Measurements from ENCODE around the gene PDSS2. TPM values are rescaled to one million over a fixed set of nuclear protein-coding genes. Genes with fewer than 3 reads are reported as not detected.

The PDSS2 gene
- total and polyA plus RNA-seq, 2 of the 8 experiments (the other 6 are each of a cell fraction or from before 2014, with no cell fraction given): 10.7 to 16.1 TPM

- H3K36me3 ChIP-seq (ENCODE audit: control insufficient read depth in 2 of 4, insufficient read depth in 4 of 4, low read length in 3 of 4): no peaks in the 10 kb centered on the region
- no peak for DNase-seq (ENCODE audit: low read depth in 1 of 2, low spot score in 2 of 2)
- H3K14ac ChIP-seq (ENCODE audit: insufficient read length): no peak overlapping the region
- H3K4ac ChIP-seq (replicated peaks; ENCODE audit: insufficient read length, low read depth, low read length): no peak overlapping the region
- no peak overlapping the region for H4K5ac ChIP-seq (ENCODE audit: insufficient read length, low read depth, low read length)
- no peaks in the 10 kb centered on the region for H3K27me3 ChIP-seq (replicated peaks in 1 of 4; ENCODE audit: control insufficient read depth in 3 of 4, extremely low read depth in 1 of 4, insufficient read depth in 3 of 4, low read length in 3 of 4)
- H2AK5ac ChIP-seq (ENCODE audit: low read depth, low read length): no peak overlapping the region
- H3K79me1 ChIP-seq (ENCODE audit: low read depth, low read length): no peaks in the 10 kb centered on the region
- H3K23me2 ChIP-seq (ENCODE audit: low read depth, low read length): no peaks in the 10 kb centered on the region
- ChIA-PET CTCF (ENCODE audit: partially characterized antibody) (interaction anchor here (0.5 to 1.7 kb wide), 3 partner anchors 13 to 997 kb away, joined by 3 to 4 read pairs (median 4); no protein-coding TSS in a partner anchor), POLR2A (ENCODE audit: partially characterized antibody) (interaction anchor here (0.6 kb wide), 1 partner anchor 268 kb away, joined by 3 read pairs; no protein-coding TSS in a partner anchor)
- H2BK5ac ChIP-seq (ENCODE audit: low read depth, low read length): no peak overlapping the region
- H3K23ac ChIP-seq (ENCODE audit: insufficient read length): no peak overlapping the region
- no peak overlapping the region for H3K4me2 ChIP-seq (ENCODE audit: insufficient read depth in 1 of 2, low read depth in 2 of 2, low read length in 2 of 2)
- H2BK12ac ChIP-seq (ENCODE audit: low read depth, low read length): no peak overlapping the region
- H4K91ac ChIP-seq (replicated peaks; ENCODE audit: insufficient read length, low read length): no peak overlapping the region
- 95% methylated on average over 1 of the region's 1 CpG; no CpG with 5 or more reads in 1 of the 2 experiments for WGBS, 2 experiments (ENCODE audit: extremely low coverage in 1 of 2, insufficient coverage in 1 of 2, insufficient read length in 1 of 2, insufficient replicate concordance in 2 of 2, low coverage in 1 of 2, low lambda C conversion rate in 2 of 2, missing lambda C conversion rate in 1 of 2)
- H3K9me3 ChIP-seq (ENCODE audit: insufficient read depth in 2 of 2, low read depth in 1 of 2, low read length in 1 of 2): peaks cover 0 to 3% of the 10 kb centered on the region in 2 experiments; a peak in 1 of 4 replicates
- H2BK15ac ChIP-seq (ENCODE audit: low read length): no peak overlapping the region
- H4K8ac ChIP-seq (ENCODE audit: extremely low read depth, insufficient read depth, low read length): no peak overlapping the region
- H3K27ac ChIP-seq (ENCODE audit: low read depth, low read length): no peak overlapping the region
- H3K79me2 ChIP-seq (ENCODE audit: control insufficient read depth in 1 of 2, insufficient read depth in 2 of 2, low read length in 2 of 2): no peaks in the 10 kb centered on the region
- H2AFZ ChIP-seq (ENCODE audit: low read length): no peak overlapping the region
- no peak overlapping the region for H3K4me3 ChIP-seq (ENCODE audit: extremely low read depth in 1 of 4, insufficient read depth in 2 of 4, low read depth in 3 of 4, low read length in 4 of 4)
- no peak overlapping the region for H3K56ac ChIP-seq (replicated peaks; ENCODE audit: insufficient read length, low read depth, low read length)
- no peak for FAIRE-seq
- H2BK20ac ChIP-seq (ENCODE audit: low read length): no peak overlapping the region
- H4K20me1 ChIP-seq (replicated peaks in 1 of 2; ENCODE audit: control insufficient read depth in 1 of 2, insufficient read depth in 2 of 2, low read length in 2 of 2): no peaks in the 10 kb centered on the region
- H3K18ac ChIP-seq (ENCODE audit: extremely low read depth, low read length): no peak overlapping the region
- no peak overlapping the region for H2BK120ac ChIP-seq (replicated peaks; ENCODE audit: low read depth, low read length)
- H3K9ac ChIP-seq (replicated peaks in 1 of 4; ENCODE audit: extremely low read depth in 1 of 4, low read depth in 3 of 4, low read length in 3 of 4): no peak overlapping the region
- H3K4me1 ChIP-seq (replicated peaks in 1 of 4; ENCODE audit: control insufficient read depth in 3 of 4, insufficient read depth in 4 of 4, low read length in 3 of 4): no peaks in the 10 kb centered on the region
Observed at GRCh38 chr6:107374264-107374663, 85.1 kb downstream of the PDSS2 start.
